SH-SY5Y (cell line): ENCODE measurements around the gene TRIP13.

Source experiments
- GATA2 ChIP-seq: IDR thresholded peaks from 2 replicates; pipeline ENCODE4 v1.6.1; 2011; ENCODE audit warnings: mild to moderate bottlenecking, low read depth, low read length
- GATA3 ChIP-seq: IDR thresholded peaks from 2 replicates; pipeline ENCODE4 v1.6.1; 2011; ENCODE audit warnings: low read depth, mild to moderate bottlenecking, low read length, moderate library complexity

Gene TRIP13

GRCh38 chr5:920321-920720 is 27.6 kb downstream of the TRIP13 start:
- TF ChIP-seq GATA3 (no peak), GATA2 (no peak)

GRCh38 chr5:921456-922435 is 29.1 kb downstream of the TRIP13 start:
- TF ChIP-seq GATA2 (no peak), GATA3 (no peak)

- TF ChIP-seq GATA3 (no peak), GATA2 (no peak)
These were observed 30.0 kb downstream of the TRIP13 start for GRCh38 chr5:922436-923280.

- TF ChIP-seq GATA3 (no peak), GATA2 (no peak)
These were observed 30.7 kb downstream of the TRIP13 start for GRCh38 chr5:923281-923873.

GRCh38 chr5:926417-927171 is 33.9 kb downstream of the TRIP13 start:
- TF ChIP-seq GATA2 (no peak), GATA3 (no peak)

GRCh38 chr5:927172-928015 is 34.7 kb downstream of the TRIP13 start:
- TF ChIP-seq GATA2 (no peak), GATA3 (no peak)

GRCh38 chr5:929596-929995 is 36.9 kb downstream of the TRIP13 start:
- TF ChIP-seq GATA3: no peak

- TF ChIP-seq GATA3: no peak
- TF ChIP-seq GATA2: no peak
These were observed 38.2 kb downstream of the TRIP13 start for GRCh38 chr5:930866-931265.

- TF ChIP-seq GATA2 (no peak), GATA3 (no peak)
These were observed 39.0 kb downstream of the TRIP13 start for GRCh38 chr5:931570-932145.

- TF ChIP-seq GATA3: no peak
- TF ChIP-seq GATA2: no peak
These were observed 39.5 kb downstream of the TRIP13 start for GRCh38 chr5:932151-932627.

GRCh38 chr5:932628-933250 is 40.1 kb downstream of the TRIP13 start:
- no peak for TF ChIP-seq GATA2
- TF ChIP-seq GATA3: no peak

- TF ChIP-seq GATA2 (no peak), GATA3 (no peak)
These were observed 40.7 kb downstream of the TRIP13 start for GRCh38 chr5:933251-933861.
